ENCODE measurements around the gene PMEPA1.
"Not testable (repeated sequence)": the region's sequence is repeated elsewhere in the genome, so short reads cannot be mapped to it uniquely, and the experiment has no call there.

PMEPA1 gene

GRCh38 chr20:57638173-57638894 lies 71.5 kb downstream of the PMEPA1 start:
- H3K27me3 ChIP-seq (ENCODE audit: low read depth, low read length): peaks cover 88% of the 10 kb centered on the region
- no peaks in the 10 kb centered on the region for H3K4me1 ChIP-seq (ENCODE audit: low read length)
- no peak overlapping the region for H3K9ac ChIP-seq (ENCODE audit: low read length)
- H3K79me2 ChIP-seq (ENCODE audit: low read length): no peaks in the 10 kb centered on the region
- no peak for TF ChIP-seq EZH2phosphoT487 (IDR thresholded peaks at IDR 0.05; ENCODE audit: low read depth)
- TF ChIP-seq, protein P1, sequence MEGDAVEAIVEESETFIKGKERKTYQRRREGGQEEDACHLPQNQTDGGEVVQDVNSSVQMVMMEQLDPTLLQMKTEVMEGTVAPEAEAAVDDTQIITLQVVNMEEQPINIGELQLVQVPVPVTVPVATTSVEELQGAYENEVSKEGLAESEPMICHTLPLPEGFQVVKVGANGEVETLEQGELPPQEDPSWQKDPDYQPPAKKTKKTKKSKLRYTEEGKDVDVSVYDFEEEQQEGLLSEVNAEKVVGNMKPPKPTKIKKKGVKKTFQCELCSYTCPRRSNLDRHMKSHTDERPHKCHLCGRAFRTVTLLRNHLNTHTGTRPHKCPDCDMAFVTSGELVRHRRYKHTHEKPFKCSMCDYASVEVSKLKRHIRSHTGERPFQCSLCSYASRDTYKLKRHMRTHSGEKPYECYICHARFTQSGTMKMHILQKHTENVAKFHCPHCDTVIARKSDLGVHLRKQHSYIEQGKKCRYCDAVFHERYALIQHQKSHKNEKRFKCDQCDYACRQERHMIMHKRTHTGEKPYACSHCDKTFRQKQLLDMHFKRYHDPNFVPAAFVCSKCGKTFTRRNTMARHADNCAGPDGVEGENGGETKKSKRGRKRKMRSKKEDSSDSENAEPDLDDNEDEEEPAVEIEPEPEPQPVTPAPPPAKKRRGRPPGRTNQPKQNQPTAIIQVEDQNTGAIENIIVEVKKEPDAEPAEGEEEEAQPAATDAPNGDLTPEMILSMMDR (IDR thresholded peaks at IDR 0.05; ENCODE audit: low read depth, low read length): no peak
- H3K9me3 ChIP-seq (ENCODE audit: insufficient read depth, low read length): no peaks in the 10 kb centered on the region
- no peak overlapping the region for H3K4me2 ChIP-seq (ENCODE audit: low read length)
- H3K4me3 ChIP-seq (ENCODE audit: low read length): no peak overlapping the region
- H2AFZ ChIP-seq (ENCODE audit: low read depth, low read length): no peak overlapping the region
- H3K36me3 ChIP-seq (replicated peaks; ENCODE audit: low read depth, low read length): no peaks in the 10 kb centered on the region
- H3K27ac ChIP-seq (ENCODE audit: low read length): no peak overlapping the region
- H4K20me1 ChIP-seq (ENCODE audit: insufficient read depth, low read length): no peaks in the 10 kb centered on the region

GRCh38 chr20:57633945-57634491 lies 75.8 kb downstream of the PMEPA1 start:
- no peaks in the 10 kb centered on the region for H3K36me3 ChIP-seq (replicated peaks; ENCODE audit: low read depth, low read length)
- H3K9me3 ChIP-seq (ENCODE audit: insufficient read depth, low read length): no peaks in the 10 kb centered on the region
- no peak overlapping the region for H3K9ac ChIP-seq (ENCODE audit: low read length)
- TF ChIP-seq, protein P1 (IDR thresholded peaks at IDR 0.05; ENCODE audit: low read depth, low read length): no peak
- H3K27ac ChIP-seq (ENCODE audit: low read length): no peak overlapping the region
- H4K20me1 ChIP-seq (ENCODE audit: insufficient read depth, low read length): no peaks in the 10 kb centered on the region
- H3K4me3 ChIP-seq (ENCODE audit: low read length): no peak overlapping the region
- no peak overlapping the region for H3K4me2 ChIP-seq (ENCODE audit: low read length)
- H2AFZ ChIP-seq (ENCODE audit: low read depth, low read length): no peak overlapping the region
- H3K27me3 ChIP-seq (ENCODE audit: low read depth, low read length): peaks cover 86% of the 10 kb centered on the region
- H3K4me1 ChIP-seq (ENCODE audit: low read length): no peaks in the 10 kb centered on the region
- no peaks in the 10 kb centered on the region for H3K79me2 ChIP-seq (ENCODE audit: low read length)

DNA sequence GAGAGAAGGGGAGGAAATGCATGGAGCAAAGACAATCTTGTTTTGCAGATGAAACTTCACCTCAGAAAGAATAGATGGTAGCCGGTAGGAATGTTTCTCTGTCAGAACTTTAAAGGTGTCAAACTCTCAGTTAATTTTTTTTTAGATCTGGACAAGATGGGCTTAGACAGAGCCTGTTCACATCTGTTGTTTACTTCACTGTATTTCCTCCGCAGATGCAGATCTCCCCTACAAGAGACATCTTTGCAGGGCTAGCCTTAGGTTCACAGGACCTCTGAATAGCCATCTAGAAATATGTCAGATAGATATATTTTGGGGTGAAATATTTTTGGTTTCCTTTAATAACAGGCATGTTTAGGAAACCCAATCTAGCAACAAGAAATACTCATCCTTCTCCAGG lies 77.5 kb downstream of the PMEPA1 start:
- Histone ChIP-seq H3K27me3 (ENCODE audit: low read depth, low read length) (peaks cover 74% of the 10 kb centered on the region), H4K20me1 (ENCODE audit: insufficient read depth, low read length) (no peaks in the 10 kb centered on the region), H3K36me3 (replicated peaks; ENCODE audit: low read depth, low read length) (no peaks in the 10 kb centered on the region), H3K9ac (ENCODE audit: low read length) (no peak overlapping the region), H3K9me3 (ENCODE audit: insufficient read depth, low read length) (no peaks in the 10 kb centered on the region), H3K4me2 (ENCODE audit: low read length) (no peak overlapping the region), H3K4me1 (ENCODE audit: low read length) (peaks cover 11% of the 10 kb centered on the region), H3K79me2 (ENCODE audit: low read length) (no peaks in the 10 kb centered on the region), H3K27ac (ENCODE audit: low read length) (no peak overlapping the region), H3K4me3 (ENCODE audit: low read length) (no peak overlapping the region), H2AFZ (ENCODE audit: low read depth, low read length) (no peak overlapping the region)
- TF ChIP-seq, protein P1 (IDR thresholded peaks at IDR 0.05; ENCODE audit: low read depth, low read length): no peak
- TF ChIP-seq EZH2phosphoT487 (IDR thresholded peaks at IDR 0.05; ENCODE audit: low read depth): no peak

DNA sequence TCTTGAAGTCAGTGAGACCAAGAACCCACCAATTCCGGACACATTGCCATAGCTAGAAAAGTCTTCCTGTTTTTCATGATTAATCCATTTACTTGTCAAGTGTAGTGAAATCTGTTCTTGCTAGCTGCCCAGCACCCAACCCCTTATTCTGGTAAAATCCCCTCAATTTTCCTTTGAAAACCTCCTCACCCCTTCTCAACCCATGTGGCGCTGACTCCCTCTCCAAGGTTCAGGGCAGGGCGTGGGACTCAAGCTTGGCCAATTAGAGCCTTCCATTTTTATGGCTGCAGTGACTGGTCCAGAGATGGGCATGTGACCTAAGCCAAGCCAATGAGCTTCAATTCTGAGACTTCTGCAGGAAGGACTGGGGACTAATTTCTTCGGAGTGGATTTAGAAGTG lies 79.8 kb downstream of the PMEPA1 start:
- H3K9me3 ChIP-seq (ENCODE audit: insufficient read depth, low read length): peaks cover 5% of the 10 kb centered on the region
- H3K79me2 ChIP-seq (ENCODE audit: low read length): no peaks in the 10 kb centered on the region
- TF ChIP-seq, protein P1 (IDR thresholded peaks at IDR 0.05; ENCODE audit: low read depth, low read length): no peak
- no peak for TF ChIP-seq EZH2phosphoT487 (IDR thresholded peaks at IDR 0.05; ENCODE audit: low read depth)
- H2AFZ ChIP-seq (ENCODE audit: low read depth, low read length): no peak overlapping the region
- H3K27ac ChIP-seq (ENCODE audit: low read length): no peak overlapping the region
- no peak overlapping the region for H3K4me2 ChIP-seq (ENCODE audit: low read length)
- no peaks in the 10 kb centered on the region for H4K20me1 ChIP-seq (ENCODE audit: insufficient read depth, low read length)
- no peak overlapping the region for H3K9ac ChIP-seq (ENCODE audit: low read length)
- peaks cover 11% of the 10 kb centered on the region for H3K4me1 ChIP-seq (ENCODE audit: low read length)
- H3K4me3 ChIP-seq (ENCODE audit: low read length): no peak overlapping the region
- H3K27me3 ChIP-seq (ENCODE audit: low read depth, low read length): peaks cover 66% of the 10 kb centered on the region
- H3K36me3 ChIP-seq (replicated peaks; ENCODE audit: low read depth, low read length): no peaks in the 10 kb centered on the region

DNA sequence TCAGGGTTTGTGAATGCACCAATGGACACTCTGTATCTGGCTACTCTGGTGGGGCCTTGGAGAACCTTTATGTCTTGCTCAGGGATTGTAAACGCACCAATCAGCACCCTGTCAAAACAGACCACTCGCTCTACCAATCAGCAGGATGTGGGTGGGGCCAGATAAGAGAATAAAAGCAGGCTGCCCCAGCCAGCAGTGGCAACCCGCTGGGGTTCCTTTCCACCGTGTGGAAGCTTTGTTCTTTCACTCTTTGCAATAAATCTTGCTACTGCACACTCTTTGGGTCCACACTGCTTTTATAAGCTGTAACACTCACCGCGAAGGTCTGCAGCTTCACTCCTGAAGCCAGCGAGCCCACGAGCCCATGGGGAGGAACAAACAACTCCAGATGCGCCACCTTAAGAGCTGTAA lies 80.3 kb downstream of the PMEPA1 start:
- H3K9me3 ChIP-seq (ENCODE audit: insufficient read depth, low read length); H3K9ac ChIP-seq (ENCODE audit: low read length); H4K20me1 ChIP-seq (ENCODE audit: insufficient read depth, low read length); H3K79me2 ChIP-seq (ENCODE audit: low read length); H2AFZ ChIP-seq (ENCODE audit: low read depth, low read length); H3K4me3 ChIP-seq (ENCODE audit: low read length); H3K36me3 ChIP-seq (replicated peaks; ENCODE audit: low read depth, low read length); H3K4me2 ChIP-seq (ENCODE audit: low read length); H3K27ac ChIP-seq (ENCODE audit: low read length): not testable (repeated sequence)
- peaks cover 65% of the 10 kb centered on the region for H3K27me3 ChIP-seq (ENCODE audit: low read depth, low read length)
- peaks cover 11% of the 10 kb centered on the region for H3K4me1 ChIP-seq (ENCODE audit: low read length)

- H3K9me3 ChIP-seq (ENCODE audit: insufficient read depth, low read length); H2AFZ ChIP-seq (ENCODE audit: low read depth, low read length); H3K9ac ChIP-seq (ENCODE audit: low read length); H3K4me2 ChIP-seq (ENCODE audit: low read length); H3K4me3 ChIP-seq (ENCODE audit: low read length); H3K79me2 ChIP-seq (ENCODE audit: low read length); H3K27ac ChIP-seq (ENCODE audit: low read length); H3K36me3 ChIP-seq (replicated peaks; ENCODE audit: low read depth, low read length); H4K20me1 ChIP-seq (ENCODE audit: insufficient read depth, low read length): not testable (repeated sequence)
- Histone ChIP-seq H3K4me1 (ENCODE audit: low read length) (peaks cover 11% of the 10 kb centered on the region), H3K27me3 (ENCODE audit: low read depth, low read length) (peaks cover 59% of the 10 kb centered on the region)
Measured at GRCh38 chr20:57628962-57629308, 80.9 kb downstream of the PMEPA1 start.

All from OCI-LY3 (cell line).